Ammon's horn (tissue), 1 donor: ENCODE data around the gene ERGIC1.

Experiments
- DNase-seq: peaks from one replicate; pipeline ENCODE4 v3.0.0-alpha.2; 2016; ENCODE audit warnings: low spot score

Gene ERGIC1

DNA sequence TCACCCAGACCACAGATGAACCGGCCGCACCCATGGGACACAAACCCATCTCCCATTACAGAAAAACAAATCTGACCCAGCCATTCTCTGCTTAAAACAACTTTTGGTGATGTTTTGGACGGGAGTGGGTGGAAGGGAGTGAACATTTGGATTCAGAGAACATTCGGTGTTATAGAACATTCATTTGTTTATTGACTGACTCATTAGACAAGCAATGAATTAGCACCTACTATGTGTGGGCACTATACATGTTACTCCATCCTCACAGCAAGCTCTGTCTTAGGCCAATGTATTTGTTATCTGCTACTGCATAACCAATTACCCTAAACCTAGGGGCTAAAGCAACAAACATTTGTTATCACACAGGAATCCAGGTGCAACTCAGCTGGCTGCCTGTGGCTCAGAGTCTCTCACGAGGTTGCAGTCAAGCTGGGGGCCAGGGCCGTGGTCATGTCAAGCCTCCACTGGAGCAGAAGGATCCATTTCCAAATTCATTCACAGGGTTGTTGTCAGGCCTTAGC lies 5.1 kb upstream of the ERGIC1 start:
- no peak for DNase-seq

- no peak for DNase-seq
Observed at GRCh38 chr5:172830275-172830799, 3.7 kb upstream of the ERGIC1 start.

DNA sequence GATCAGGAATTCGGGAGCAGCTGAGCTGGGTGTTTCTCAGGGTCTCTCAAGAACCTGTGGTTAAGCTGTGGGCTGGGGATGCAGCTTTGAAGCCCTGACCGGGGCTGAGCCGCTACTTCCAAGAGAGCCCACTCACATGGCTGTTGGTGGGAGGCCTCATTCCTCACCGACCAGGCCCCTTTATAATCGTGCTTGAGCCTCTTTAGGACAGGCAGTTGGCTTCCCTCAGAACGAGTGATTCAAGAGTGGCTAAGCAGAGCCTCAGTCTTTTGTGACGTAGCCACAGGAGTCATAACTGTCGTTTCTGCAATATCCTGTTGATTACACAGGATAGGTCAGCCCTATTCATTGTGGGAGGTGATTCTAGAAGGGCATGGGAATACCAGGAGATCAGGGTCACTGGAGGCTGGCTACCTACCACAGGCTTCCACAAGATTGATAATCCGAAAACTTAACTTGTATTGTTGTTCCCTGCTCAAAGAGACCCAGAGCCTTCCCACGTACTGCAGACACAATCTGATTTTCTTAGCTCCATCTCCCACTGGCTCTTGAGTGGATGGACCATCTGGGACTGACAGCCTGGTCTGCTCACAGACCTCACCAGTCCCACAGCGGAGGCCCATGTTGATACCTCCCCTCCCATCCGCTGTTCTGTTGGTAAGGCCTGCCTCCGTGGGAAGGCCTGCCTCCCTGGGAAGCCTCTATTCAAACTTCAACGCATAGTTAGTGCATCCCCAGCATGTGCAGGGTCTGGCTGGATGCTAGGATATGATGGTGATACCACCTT lies 3.0 kb upstream of the ERGIC1 start:
- no peak for DNase-seq

GRCh38 chr5:172832383-172833315 lies 1.4 kb upstream of the ERGIC1 start:
- DNase-seq, result no peak

GRCh38 chr5:172833372-172833685 lies 722 bp upstream of the ERGIC1 start:
- DNase-seq, result no peak

GRCh38 chr5:172834415-172835289 lies 601 bp downstream of the ERGIC1 start:
- no peak for DNase-seq

- no peak for DNase-seq
Observed at GRCh38 chr5:172835290-172835993, 1.4 kb downstream of the ERGIC1 start.

DNA sequence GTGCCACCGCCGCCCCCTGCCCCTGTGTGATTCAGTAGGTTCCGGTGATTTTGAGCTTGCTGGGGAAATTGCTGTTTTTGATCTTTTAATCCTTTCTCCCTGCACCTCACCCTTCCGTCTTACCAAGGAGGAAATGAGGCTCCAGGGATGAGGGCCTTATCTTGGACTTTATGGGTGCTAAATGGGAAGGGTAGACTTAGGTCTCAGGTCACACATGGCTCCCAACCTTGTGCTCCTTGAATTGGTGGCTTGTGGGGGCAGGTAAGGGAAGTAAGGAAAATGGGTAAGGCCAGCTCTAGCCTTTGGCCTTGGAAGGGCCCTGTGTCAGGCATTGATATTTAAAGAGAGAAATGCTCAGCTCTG lies 1.9 kb downstream of the ERGIC1 start:
- no peak for DNase-seq

- DNase-seq, result peak; percentile 41
Observed at GRCh38 chr5:172837640-172838039, 3.6 kb downstream of the ERGIC1 start.

- DNase-seq, result no peak
Observed at GRCh38 chr5:172838151-172838875, 4.3 kb downstream of the ERGIC1 start.

DNA sequence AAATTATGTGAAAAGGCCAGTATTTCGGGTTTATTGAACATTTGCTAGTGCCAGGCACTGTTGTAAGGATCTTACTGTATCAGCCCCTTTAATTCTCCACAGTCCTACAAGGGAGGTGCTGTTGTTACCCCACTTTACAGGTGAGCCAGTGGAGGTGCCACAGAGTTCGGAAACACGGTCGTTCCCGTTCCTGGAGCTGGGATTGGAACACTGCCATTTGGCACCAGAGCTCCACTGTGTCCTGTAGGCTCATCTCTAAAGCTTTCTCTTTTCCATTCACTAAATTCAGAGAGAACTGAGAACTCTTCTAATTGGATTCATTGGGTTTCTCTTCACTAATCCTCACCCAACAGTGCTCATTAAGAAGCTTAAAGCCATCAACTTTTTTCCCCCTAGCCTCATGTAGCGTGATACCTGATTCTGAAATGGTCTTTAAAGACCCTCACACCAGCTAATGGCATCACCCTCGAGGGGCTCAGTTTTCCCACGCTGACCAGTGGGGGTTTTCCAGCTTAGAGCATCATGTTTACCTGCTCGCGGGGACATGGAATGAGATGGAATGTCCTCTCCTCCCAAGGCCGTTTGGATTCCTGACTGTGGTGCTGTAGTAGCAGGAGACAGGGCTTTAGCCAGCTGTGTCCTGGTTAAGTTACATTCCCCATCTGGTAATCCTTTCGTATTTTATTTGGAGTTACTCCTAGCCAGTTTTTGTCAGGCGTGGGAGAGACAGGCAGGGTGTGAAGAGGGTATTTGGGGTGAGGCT lies 5.8 kb downstream of the ERGIC1 start:
- DNase-seq, result no peak

GRCh38 chr5:172840432-172841154 lies 6.5 kb downstream of the ERGIC1 start:
- no peak for DNase-seq

DNA sequence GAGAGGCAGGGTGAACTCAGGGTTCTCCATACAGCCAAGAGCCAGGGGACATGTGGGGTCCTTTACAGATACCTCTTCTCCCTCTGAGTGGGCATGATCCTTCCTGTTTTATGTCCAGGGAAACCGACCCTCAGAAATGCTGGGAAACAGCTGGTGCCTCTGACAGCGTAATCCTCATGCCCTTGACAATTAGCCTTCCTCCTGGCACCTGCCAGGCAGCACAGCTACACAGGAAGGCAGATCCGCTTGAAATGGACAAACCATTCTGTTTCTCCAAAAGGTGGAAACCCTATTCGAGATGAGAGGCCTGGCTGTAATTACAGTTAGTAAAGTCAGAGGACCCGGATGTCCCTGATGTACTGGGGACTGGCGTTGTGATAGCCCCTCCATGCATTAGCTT lies 7.2 kb downstream of the ERGIC1 start:
- DNase-seq, result no peak

DNA sequence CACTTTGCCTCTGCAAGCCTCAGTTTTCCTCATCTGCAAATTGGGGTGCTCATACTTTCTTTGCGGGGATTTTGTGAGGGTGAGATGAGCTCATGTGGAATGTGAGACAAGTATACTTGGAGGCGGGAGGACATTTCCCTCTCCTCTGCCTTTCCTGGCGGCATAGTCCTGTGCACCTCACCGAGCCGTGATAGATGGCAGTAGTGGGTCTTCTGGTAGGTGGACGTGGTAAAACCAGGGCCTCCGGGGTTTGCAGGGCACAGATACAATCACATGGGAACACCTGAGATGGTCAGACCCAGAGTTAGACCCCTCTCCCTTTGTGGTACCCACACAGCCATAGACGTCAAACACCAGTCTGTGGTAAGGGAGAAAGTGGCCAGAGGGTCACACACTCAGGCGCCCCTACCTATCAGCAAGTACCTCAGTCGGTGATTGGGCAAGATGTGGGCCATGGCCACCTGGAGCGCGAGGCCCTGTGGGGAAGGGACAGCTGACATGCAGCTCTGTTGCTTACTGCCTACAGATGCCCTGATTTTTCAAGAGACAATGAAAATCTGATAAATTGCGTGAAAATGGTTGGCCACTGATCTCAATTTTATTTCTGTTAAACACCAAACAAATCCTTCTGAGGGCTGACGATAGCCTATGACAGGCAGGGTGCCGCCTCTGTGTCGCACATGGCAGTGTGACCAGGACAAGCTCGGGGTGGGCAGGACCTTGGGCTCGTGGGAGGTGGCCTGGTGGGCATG lies 9.9 kb downstream of the ERGIC1 start:
- DNase-seq, result no peak

DNA sequence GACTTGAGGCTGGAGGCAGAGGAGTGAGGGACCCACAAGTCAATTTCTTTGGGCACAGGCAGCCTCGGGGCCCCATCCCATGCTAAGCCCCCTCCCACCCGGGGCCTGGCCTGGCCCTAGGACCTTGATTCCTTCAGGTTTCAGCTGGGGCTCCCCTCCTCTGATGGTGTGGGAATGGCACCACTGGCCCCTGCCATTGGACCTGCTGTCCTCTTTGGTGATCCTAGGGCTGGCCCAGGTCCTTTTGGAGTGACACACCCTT lies 10.5 kb downstream of the ERGIC1 start:
- no peak for DNase-seq

- no peak for DNase-seq
Observed at GRCh38 chr5:172845154-172845553, 11.1 kb downstream of the ERGIC1 start.

DNA sequence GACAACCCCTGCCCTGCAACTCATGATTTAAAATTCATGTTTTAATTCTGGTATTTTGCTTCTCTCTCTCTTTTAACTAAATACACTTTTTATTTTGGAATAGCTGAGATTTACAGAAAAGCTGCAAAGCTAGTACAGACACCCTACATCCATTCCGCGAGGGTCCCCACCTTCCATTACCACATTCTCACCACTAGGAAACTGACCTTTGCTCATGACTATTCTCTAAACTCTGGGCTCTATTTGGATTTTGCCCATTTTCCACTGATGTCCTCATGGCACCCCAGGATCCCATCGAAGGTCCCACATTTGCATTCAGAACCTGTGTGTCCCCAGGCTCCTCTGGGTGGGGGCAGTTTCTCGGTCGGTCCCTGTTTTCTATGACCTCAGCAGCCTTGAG lies 11.5 kb downstream of the ERGIC1 start:
- no peak for DNase-seq

DNA sequence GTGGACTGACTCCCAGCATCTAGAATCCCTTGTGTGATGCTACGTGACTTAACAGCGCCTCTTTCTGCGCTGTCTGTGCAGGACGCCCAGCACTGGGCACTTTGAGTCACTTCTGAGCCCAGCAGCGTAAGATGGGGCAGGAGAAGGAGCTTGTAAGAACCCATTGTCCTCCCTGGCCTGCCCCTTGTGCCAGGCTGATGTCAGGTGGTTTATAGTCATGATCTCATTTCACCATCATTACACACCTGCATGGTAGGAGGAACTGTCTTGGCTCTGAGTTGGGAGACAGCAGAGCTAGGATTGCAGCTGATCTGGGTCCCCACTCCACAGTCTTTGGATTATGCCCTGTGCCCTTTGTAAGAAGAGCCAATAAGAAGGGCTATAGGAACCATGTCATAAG lies 12.2 kb downstream of the ERGIC1 start:
- DNase-seq, result no peak

DNA sequence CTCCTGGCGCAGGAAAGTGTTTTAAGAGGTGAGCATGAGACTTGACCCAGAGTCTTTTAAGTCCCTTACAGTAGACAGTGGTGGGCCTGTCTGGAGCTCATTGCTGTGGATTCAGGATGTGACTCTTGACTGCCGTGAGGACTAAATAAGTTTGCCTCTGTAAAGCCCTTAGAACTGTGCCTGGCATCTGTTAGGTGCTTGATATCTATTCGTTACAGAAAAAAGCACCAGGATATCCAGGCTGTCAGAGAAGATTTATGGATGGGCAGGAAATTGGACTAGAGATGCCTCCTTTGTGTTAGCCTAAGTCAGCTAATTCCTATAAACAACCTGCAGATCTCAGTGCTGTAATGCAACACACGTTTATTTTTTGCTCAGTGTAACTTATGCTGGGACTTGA lies 12.6 kb downstream of the ERGIC1 start:
- DNase-seq, result no peak
